GM12875 (cell line): ENCODE data around the gene LDLRAD4.

ENCODE experiments used
- H3K4me3 ChIP-seq: one replicate; pipeline ENCODE4 v1.5.1; 2011; ENCODE audit warnings: low read depth, low read length, control low read depth
- CTCF ChIP-seq: IDR thresholded peaks from 2 replicates; pipeline ENCODE4 v1.5.1; 2011; ENCODE audit warnings: low read depth, mild to moderate bottlenecking, control low read depth, inconsistent platforms, low read length, moderate library complexity, borderline replicate concordance; ENCODE audit not compliant: insufficient read depth

LDLRAD4 gene

GRCh38 chr18:13524811-13525210 lies 306.3 kb downstream of the LDLRAD4 start:
- TF ChIP-seq CTCF = no peak
- H3K4me3 ChIP-seq = no peak overlapping the region

- no peak for TF ChIP-seq CTCF
- no peak overlapping the region for H3K4me3 ChIP-seq
These were observed 306.9 kb downstream of the LDLRAD4 start for GRCh38 chr18:13525381-13526029.

- no peak for TF ChIP-seq CTCF
- no peak overlapping the region for H3K4me3 ChIP-seq
These were observed 308.0 kb downstream of the LDLRAD4 start for GRCh38 chr18:13526519-13526918.

GRCh38 chr18:13527256-13527655 lies 308.7 kb downstream of the LDLRAD4 start:
- H3K4me3 ChIP-seq = no peak overlapping the region
- TF ChIP-seq CTCF = no peak

GRCh38 chr18:13527730-13528129 lies 309.2 kb downstream of the LDLRAD4 start:
- no peak for TF ChIP-seq CTCF
- H3K4me3 ChIP-seq = no peak overlapping the region

GRCh38 chr18:13528739-13529392 lies 310.3 kb downstream of the LDLRAD4 start:
- TF ChIP-seq CTCF = no peak
- no peak overlapping the region for H3K4me3 ChIP-seq

GRCh38 chr18:13530033-13530878 lies 311.7 kb downstream of the LDLRAD4 start:
- no peak for TF ChIP-seq CTCF
- H3K4me3 ChIP-seq = no peak overlapping the region
